Stimulated activated CD4-positive, alpha-beta T cell treated with anti-CD3 and anti-CD28 coated beads, Interleukin-1b, Interleukin-23, amount 100 ng/mL, for 1 hour (primary cell): Measurements from ENCODE around the gene PTCH1.

Experiments used
- DNase-seq, 2 donors: peaks; one replicate each; pipeline ENCODE4 v3.0.0-alpha.2; 2020; ENCODE audit warnings: low read depth in 2 of 2

PTCH1 gene

GRCh38 chr9:95440447-95440846 is 76.3 kb downstream of the PTCH1 start:
- DNase-seq, result no peak

DNA sequence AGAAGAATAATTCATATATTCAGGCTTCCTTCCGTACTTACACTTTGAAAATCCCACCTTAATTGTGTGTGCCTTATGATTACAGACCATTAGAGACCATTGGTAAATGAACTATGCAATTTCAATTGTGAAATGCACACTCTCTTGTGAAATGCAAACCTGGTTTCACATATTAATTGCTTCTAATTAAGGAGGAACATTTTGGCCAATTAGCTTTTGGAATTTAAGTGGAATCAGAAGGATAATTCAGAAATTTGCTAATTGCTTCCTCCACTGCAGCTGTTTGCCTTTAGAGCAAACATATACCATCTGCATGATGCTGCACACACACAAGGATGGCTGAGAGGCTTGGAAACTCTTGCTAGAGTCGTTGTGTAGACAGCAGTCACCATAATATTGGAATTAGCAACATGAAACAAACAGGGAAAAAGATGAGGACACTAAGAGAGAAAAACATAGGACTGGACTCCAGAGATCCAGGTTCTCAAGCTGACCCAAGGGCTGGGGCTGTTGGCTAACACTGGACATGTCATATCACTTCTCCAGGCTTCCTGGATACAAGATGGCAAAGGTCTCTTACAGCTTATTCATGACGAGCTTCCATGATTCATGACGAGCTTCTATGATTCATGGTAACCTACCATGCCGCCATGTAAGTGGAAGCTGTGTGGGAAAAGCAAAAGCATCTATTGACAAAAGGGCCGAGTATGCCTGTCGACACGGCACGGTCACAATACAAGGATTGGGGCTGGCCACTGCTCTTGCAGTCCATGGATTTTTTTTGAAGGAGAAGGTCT is 78.0 kb downstream of the PTCH1 start:
- DNase-seq, result no peak

GRCh38 chr9:95437559-95437958 is 79.2 kb downstream of the PTCH1 start:
- no peak for DNase-seq

DNA sequence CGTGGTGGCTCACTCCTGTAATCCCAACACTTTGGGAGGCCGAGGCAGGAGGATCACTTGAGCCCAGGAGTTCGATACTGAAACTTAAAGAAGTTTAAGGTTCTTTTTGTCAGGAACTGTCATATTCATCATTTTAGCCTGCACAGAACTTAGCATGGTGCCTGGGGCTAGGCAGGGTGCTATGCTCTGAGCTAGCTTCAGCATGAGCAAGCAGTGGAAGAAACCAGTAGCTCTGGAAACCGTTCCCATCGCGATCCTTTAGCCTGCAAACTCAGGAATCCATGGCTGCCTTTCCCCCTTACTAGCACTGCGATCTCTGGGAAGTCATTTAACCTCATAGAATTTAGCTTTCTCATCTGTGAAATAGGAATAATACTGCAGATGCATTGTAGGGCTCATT is 80.4 kb downstream of the PTCH1 start:
- no peak for DNase-seq

DNA sequence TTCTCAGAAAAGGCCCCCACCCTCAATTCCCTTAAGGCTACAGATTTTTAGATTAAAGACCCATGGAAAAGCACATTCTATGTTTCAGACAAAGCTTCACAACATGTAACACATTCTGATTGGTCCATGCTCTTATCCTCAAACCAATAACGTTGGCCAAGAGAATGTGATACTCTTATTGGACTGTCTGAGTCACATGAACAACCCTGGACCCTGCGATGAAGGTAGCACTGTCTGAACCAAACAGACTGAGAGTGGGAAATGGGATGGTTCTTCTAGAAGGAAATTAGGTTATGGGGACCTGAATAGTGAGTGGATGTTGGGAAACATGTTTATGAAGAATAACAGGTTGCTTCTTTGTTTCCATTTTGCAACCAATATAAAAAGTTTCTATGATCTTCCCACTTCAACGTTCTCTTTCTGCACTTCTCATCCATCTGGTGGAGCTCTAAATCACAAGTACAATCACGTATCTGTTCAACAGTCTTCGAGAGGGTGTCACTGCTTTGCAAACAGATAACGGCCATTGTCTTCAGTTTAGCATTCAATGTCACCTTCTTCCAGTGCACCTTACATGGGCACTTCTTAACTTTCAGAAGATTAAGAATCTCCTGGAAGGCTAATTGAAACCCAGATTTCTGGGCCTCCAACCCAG is 81.6 kb downstream of the PTCH1 start:
- no peak for DNase-seq

DNA sequence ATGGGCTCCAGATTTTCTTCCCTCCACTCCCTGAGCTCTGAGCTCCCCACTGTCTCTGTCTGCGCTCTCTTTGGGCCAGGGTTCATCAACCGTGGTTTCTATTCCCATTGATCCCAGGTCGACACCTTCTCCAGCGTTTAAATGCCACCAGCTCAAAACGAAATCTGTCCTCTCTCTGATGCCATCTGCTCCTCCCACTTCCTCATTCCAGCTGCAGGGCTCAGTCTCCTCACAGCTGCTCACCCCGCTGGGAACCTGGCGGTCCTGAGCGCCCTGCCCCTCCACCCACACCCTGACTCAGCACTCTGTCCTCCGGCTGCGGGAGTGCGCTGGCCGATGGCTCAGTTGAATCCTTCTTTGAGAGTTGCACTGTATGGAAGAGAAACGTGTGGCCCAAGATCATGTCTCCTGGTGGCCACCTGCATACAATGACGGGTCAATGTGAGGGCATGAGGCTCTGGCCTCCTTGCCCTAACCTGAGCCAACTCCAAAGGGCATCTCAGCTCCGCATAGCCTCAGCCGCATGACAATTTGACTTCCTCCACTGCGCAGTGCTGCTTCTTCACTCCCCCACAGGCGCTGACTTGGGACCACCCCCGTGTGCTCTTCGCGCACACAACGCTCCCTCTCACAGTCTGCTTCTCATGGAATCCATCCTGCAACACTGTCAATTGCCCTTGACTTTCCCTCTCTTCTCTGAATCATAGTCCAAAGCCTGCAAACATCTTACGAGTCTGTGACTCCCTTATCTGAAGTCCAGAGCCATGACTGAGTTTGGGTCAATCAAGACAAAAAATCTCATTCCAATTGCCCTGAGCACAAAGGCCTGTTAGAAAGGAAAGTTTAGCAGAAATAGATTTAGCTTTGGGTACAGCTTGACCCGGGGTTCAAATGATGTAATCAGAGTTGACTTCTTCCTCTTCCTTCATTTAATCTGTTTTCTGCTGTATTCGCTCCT is 82.4 kb downstream of the PTCH1 start:
- no peak for DNase-seq

- no peak for DNase-seq
Observed at GRCh38 chr9:95433096-95433819, 83.5 kb downstream of the PTCH1 start.

DNA sequence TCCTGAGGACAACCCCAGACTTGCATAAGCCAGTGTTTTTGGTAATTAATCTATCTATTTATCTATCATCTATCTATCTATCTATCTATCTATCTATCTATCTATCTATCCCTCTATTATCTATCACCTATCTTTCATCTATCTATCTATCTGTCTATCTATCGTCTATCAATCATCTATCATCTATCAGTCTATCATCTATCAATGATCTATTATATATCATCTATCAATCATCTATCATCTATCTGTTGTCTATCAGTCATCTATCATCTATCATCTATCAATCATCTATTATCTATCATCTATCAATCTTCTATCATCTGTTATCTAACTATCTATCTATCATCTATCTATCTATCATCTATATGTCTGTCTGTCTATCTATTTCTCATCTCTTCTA is 85.5 kb downstream of the PTCH1 start:
- DNase-seq, result no peak

DNA sequence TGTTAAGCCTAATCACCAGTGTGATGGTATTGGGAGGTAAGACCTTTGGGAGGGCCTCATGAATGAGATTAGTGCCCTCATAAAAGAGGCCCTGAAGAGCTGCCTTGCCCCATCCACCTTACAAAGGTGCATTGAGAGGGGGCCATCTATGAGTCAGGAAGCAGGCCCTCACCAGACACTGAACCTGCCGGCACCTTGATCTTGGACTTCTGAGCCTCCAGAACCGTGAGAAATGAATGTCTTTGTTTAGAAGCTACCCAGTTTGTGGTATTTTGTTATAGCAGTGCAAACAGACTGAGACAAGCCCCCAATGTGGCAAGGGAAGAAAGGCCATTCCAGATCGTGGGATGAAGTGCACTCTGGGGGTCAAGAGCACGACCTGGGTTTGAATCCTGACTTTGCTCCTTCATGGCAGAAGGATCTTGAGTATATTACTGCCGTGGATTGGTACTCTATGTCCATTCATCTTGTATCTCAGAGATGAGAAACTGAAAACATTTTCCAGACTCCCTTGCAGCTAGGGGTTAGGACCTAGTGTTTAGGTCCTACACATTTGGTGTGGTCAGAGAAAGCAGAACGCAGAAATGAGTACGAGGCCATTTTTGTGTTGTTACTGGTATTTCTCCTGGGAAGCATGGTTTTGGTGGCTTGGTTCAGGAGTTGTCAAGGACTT is 86.7 kb downstream of the PTCH1 start:
- DNase-seq, result no peak

DNA sequence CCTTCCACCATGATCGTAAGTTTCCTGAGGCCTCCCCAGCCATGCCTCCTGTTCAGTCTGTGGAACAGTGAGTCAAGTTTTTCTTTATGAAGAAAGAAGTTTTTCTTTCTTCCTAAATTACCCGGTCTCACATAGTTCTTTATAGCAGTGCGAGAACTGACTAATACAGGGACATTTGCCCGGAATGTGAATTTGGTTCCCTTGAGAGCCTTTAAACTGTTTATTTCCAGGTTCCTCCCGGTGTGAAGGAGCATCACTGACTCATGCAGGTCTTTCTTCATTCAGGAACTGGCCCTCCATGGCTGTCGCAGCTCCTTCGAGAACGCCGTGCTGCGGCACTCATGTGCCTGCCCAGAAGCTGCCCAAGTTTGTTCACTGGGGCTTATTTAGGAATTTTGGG is 87.7 kb downstream of the PTCH1 start:
- DNase-seq, result no peak

DNA sequence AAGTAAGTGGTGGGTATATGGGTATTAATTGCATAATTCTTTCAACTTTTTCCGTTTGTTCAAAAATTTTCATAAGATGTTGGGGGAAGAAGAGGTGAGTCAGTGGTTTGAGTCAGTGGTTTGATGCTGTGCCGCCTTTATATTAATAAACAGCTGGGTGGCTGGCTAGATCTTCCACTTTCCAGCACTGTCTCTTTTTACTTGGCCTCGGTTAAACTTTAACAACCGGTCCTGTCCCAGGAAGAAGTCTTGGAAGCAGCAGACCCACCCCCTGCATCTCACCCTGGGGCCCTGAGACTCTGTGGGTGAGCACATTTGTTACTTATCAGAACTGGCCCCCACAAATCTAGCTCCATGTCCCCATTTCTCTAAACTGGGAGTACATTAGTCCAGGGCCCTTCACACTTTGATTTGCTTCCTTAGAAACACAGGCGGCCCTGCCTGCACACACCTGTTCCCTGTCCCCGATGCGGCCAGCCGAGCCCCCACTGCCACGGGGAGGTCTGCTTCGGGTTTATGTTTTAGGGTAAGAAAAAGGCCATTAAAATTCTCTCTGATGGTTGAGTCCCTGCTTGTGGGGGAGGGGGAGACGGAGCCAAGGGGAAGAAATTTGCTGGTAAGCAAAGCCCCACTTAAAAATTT is 90.7 kb downstream of the PTCH1 start:
- DNase-seq, result no peak

- DNase-seq, result no peak
Observed at GRCh38 chr9:95422650-95423049, 94.1 kb downstream of the PTCH1 start.

DNA sequence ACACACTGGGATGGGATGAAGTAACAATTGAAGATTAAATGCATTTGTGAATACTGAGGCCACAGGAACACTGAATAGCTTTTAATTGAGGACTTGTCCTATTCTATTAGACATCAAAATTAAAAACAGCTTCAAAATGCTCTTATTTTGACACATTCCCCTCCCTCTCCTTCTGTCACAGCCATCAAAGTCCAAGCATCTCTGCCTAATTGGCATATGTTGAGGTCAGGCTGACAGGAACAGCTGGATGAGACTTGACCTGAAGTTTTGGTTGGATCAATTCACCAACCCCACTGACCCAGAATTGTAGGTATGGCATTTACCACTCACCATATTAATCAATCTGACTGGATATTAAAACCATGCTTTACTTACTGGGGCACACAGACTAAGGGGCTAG is 96.3 kb downstream of the PTCH1 start:
- no peak for DNase-seq

- DNase-seq, result no peak
Observed at GRCh38 chr9:95419444-95419843, 97.3 kb downstream of the PTCH1 start.

GRCh38 chr9:95415158-95415557 is 101.6 kb downstream of the PTCH1 start:
- DNase-seq, result no peak

GRCh38 chr9:95413793-95414192 is 103.0 kb downstream of the PTCH1 start:
- DNase-seq, result no peak

DNA sequence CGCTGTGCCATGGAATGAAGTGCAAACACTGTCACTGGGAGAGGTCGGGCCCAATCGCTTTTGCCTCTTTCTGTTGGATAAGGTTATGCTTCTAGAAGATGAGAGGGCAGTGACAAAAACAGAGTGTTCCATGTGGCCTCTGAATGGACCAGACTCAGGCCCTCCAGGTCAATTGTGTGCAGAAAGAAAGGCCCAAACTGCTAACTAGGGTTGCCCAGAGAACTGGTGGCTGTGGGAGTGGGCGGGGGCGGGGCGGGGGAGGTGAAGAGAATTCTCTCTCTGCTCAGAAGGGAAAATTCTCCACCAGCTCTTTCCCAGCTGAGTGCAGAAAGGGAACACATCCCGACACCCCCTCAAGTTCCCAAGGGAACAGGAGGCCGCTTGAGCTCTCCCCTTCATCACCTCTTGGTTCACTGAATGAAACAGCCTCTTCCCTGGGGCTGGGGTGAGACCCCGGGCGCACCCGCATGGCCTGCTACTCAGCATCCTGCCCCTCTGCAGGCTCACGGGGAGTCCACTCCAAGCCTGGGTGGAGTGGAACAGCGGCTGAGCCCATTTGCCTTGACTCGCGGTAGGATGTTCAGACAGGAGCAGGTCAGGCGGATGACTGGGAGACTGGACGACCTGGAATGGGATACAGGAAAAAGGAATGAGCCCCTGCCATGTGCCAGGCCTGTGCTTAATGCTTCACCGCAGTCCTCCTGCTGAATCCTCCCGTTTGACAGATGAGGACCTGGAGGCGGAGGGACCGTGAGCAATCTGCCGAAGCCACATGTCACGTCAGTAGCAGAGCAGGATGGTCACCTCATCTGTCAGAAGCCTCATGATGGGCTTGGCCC is 105.5 kb downstream of the PTCH1 start:
- DNase-seq, result no peak

DNA sequence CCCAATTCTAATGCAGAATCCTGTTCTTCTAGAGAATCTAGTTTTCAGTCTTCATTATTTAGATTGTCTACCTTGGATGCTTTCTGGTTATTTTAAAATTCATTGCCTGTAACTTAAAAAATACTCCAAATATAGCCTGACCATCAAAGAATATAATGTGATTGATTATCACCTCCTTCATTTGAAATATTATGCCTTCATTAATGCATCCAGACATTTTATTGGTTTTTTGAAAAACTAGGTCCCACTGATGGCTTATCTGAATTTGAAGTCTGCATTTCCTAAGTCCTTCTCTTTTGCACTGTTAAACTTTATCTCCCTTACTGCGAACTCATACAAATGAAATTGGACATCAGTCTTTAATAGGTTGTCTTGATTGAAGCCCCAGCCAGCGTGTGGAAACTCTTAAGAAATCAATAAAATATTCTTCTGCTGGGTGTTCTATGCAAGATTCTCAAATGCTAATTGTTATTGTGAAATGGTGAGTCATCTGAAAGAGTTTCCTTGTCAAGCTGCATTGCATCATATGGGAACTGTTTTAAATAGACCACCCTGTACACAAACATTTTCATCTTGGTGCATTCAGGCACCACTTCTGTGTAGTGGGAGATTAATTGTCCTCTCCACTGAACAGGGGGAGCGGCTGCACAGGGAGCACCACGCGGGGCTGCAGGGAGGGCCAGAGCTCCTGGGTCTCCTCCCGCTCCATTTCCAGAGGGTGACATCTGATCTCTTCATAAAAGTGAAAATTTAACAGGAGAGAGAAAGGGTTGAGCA is 106.9 kb downstream of the PTCH1 start:
- DNase-seq, result no peak

DNA sequence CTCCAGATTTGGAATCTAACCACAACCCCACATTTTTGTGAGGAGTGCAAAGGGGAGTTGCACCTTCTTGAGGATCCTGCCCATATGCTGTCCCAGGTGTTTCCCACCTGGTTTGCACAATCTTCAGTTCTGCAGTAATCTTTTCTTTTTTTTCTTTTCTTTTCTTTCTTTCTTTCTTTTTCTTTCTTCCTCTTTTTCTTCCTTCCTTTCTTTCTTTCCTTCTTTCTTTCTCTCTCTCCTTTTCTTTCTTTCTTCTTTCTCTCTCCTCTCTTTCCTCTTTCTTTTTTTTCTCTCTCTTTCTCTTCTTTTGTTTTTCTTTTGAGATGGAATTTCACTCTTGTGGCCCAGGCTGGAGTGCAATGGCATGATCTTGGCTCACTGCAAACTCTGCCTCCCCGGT is 109.2 kb downstream of the PTCH1 start:
- no peak for DNase-seq
